Measurements from ENCODE around the gene APCDD1.
"Not testable (repeated sequence)": the region's sequence is repeated elsewhere in the genome, so short reads cannot be mapped to it uniquely, and the experiment has no call there.

Gene APCDD1

DNA sequence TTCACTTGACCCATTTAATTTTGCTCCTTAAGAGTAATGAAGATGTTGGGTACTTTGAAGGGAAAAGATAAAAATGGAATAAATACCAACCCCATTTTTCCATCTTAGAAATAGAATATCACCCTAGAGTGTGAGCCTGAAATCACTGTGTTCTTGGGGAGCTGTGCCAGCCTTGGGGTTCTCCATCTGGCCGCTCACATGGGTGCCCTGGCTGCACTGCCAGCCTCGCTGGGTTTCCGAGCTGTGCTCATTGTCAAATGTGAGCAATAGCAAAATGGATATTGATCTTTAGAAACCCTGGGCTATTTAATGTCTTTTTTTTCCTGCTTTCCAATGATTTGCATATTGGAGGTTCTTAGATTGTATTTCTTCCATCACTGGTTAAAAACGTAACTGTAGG lies 9.3 kb downstream of the APCDD1 start:
- DNase-seq: no peak

- DNase-seq: not testable (repeated sequence)
Observed at GRCh38 chr18:10464161-10464648, 9.8 kb downstream of the APCDD1 start.

GRCh38 chr18:10465174-10465939 lies 10.9 kb downstream of the APCDD1 start:
- DNase-seq: no peak

GRCh38 chr18:10470429-10470828 lies 16.0 kb downstream of the APCDD1 start:
- DNase-seq: no peak

DNA sequence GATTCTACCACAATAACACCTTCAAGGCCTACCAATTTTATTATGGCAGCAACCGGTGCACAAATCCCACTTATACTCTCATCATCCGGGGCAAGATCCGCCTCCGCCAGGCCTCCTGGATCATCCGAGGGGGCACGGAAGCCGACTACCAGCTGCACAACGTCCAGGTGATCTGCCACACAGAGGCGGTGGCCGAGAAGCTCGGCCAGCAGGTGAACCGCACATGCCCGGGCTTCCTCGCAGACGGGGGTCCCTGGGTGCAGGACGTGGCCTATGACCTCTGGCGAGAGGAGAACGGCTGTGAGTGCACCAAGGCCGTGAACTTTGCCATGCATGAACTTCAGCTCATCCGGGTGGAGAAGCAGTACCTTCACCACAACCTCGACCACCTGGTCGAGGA lies 17.1 kb downstream of the APCDD1 start:
- DNase-seq: no peak

- DNase-seq: no peak
Observed at GRCh38 chr18:10473132-10473531, 18.7 kb downstream of the APCDD1 start.

- no peak for DNase-seq
Observed at GRCh38 chr18:10474309-10474708, 19.9 kb downstream of the APCDD1 start.

- DNase-seq: no peak
Observed at GRCh38 chr18:10475276-10475653, 20.8 kb downstream of the APCDD1 start.

- no peak for DNase-seq
Observed at GRCh38 chr18:10475654-10476291, 21.3 kb downstream of the APCDD1 start.

DNA sequence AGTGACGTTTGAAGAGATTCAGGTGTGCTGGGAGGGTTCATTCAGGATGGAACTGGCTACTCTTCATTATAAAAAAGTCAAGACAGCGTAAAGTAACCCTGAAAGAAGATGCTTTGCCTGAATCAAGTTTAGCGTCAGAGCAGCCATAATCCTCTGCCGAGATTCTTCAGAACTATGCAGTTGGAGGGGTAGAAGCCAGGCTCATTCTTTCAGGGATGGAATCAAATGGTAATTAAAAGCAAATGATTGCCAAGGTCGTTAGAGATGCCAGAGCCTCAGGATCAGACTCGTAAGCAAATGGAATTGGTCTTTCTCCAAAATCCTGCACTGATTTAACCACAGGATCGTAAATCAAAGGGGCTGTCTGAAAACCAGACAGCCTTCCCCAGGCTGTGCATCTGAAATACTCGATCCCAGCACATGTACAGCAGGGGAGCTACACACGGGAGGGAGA lies 21.9 kb downstream of the APCDD1 start:
- DNase-seq: no peak

GRCh38 chr18:10477121-10477862 lies 22.9 kb downstream of the APCDD1 start:
- no peak for DNase-seq

DNA sequence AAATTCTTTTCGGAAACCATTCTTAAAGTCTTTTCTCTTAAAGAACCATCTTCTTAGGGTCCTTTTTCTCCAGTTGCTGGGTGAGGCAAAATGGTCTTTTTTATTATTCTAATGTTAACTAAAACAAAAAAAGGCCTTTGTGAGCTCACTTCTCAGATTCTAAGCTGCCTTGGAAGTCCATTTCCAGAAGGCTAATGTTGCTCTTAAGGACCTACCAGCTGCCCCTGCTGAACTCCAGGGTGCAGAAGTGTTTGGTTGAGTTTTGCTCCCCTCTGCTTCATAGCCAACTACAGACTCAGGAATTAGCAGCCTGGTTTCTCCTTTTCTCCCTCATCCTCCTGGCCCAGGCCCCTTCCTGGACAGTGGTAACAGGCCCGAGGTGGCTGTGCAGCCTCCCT lies 23.4 kb downstream of the APCDD1 start:
- DNase-seq: no peak

DNA sequence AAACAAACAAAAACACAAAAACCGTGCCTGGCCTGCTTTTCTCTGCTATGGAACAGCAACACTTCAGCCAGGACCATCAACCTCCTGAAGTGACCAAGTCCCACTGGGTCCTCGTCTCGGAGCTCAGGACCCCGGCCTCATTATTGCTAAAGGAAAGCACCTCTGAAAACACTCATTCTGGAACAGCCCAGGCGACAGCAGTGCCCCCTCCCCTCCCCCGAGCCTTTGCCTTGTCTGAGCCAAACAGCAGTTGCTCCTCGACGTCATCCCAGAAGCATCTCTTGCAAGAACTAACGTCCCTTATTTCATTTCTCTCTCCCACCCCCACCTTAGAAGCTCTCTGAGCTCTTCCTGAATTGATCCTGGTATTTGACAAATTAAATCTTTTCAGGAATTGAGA lies 27.4 kb downstream of the APCDD1 start:
- no peak for DNase-seq

- DNase-seq: no peak
Observed at GRCh38 chr18:10482363-10482984, 28.0 kb downstream of the APCDD1 start.

DNA sequence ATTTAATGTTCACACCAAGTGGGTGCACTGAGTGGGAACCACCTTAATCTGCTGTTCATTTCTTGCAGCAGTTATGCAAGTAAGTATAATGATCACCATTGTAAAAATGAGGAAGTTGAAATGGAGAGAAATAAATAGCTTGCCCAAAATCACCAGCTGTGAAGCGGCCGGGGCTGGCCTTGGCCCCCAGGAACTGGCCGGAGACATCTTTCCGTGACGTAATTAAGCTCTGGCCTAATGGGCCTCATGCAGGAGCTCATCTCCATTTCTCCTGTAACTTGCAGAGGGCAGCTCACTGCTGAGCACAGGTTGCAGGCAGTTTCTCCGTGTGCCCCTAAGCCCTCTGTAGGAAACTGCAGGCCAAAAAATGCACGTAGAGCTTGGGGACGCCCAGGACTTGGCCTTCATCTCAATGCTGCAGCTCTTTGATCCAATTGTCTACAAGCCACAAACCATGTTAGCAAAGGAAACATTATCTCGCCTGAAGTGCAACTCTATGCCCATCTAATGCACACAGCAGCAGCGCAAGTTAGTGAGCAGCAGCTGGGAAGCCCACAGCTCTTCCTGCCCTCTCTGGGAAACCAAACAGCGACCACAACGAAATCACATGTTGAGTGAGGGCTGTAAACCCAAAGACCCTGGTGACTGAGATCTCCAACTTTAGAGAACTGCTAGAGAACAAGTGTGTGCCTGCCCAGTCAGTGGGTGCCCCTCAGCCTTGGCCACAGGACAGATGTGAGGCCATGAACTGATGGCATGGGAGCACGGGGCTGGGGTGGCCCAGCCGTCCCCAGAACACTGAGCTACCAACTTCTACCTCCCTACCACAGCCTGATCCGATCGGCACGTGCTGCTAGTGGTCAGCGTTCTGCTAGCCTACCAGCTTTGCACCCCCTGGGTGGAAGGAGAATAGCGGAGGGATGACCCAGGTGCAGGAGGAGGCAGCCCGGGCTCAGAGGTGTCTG lies 28.8 kb downstream of the APCDD1 start:
- DNase-seq: no peak

DNA sequence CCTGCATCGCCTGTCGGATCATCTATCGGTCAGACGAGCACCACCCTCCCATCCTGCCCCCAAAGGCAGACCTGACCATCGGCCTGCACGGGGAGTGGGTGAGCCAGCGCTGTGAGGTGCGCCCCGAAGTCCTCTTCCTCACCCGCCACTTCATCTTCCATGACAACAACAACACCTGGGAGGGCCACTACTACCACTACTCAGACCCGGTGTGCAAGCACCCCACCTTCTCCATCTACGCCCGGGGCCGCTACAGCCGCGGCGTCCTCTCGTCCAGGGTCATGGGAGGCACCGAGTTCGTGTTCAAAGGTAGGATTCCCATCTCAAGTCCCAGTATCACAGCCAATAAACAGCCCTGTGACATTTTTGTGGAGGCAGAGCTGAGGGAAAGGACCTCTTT lies 31.0 kb downstream of the APCDD1 start:
- no peak for DNase-seq

DNA sequence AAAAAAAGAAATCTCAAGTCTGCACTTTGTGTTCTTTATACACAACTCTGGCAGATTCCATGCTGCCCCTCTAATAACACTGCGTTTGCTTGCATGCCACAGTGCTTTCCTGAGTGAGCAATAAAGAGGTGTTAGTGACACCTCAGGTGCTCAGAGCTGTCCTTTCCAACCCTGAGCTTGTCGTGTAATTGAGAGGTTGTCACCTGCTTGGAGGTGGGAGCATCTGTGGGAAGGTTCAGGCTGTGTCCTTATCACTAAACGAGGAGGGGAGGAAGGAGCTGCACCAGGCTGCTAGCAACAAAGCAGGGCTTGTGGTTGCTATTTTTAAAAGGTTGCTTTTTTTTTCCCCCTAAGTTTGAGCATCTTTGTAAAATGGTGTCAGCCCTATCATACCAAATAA lies 31.9 kb downstream of the APCDD1 start:
- no peak for DNase-seq

- DNase-seq: no peak
Observed at GRCh38 chr18:10487154-10487553, 32.7 kb downstream of the APCDD1 start.

DNA sequence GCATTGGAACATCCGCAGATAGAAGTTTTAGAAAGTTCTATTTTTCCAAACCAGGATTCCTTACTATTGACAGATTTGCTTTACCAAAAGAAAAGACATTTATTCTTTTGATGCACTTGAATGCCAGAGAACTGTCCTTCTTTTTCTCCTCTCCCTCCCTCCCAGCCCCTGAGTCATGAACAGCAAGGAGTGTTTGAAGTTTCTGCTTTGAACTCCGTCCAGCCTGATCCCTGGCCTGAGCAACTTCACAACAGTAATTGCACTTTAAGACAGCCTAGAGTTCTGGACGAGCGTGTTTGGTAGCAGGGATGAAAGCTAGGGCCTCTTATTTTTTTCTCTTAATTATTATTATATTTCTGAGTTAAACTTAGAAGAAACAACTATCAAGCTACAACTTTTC lies 33.6 kb downstream of the APCDD1 start:
- DNase-seq: no peak

DNA sequence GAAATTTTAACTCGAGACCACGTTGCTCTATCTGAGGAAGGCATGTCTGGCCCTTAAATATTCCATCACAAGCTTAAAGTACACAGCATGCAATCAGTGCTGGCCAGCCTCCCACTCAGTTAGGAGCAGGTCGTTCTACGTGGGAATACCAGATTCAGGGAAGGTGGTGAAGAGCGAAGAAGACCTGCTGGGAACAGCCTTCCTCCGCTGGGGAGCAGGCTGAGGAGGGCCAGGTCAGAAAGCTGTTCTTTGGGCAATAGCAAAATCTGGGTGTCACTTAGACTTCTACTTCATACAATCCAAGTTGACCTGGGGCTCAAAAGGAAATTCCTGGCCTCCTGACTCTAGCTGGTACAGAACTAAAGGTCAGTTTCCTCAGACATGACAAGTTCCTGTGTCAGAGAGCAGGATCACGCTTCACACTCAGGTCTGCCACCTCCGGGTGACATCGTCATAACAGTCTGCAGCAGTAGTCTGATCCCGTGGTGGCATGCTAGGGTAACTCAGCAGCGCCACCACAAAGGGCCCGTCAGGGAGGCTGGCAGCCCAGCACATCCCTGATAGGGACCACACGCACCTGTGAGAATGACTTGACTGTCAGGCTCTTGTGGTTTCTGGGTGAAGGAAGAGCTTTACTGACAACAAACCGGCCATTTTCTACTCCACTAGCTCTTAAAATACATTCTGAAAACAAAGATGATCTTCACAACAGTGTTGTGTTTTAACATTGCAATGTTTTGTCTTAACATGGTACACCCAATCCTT lies 36.1 kb downstream of the APCDD1 start:
- DNase-seq: no peak

GRCh38 chr18:10495936-10496335 lies 41.5 kb downstream of the APCDD1 start:
- no peak for DNase-seq
